Measurements from ENCODE around the gene ITGA11.
A peak's percentile ranks its signal among the peaks of the same experiment; 100 is the strongest.

ITGA11 gene

GRCh38 chr15:68303134-68303533, 128.8 kb downstream of the ITGA11 start:
- peaks cover 60% of the 10 kb centered on the region for H3K36me3 Mint-ChIP-seq (ENCODE audit: low read depth)
- no peaks in the 10 kb centered on the region for H3K27me3 Mint-ChIP-seq
- intact Hi-C loops (cut with micrococcal nuclease) = loop anchor here (10.0 kb wide), 1 partner anchor 252 kb away; no protein-coding TSS in a partner anchor
- H3K27ac Mint-ChIP-seq = no peak overlapping the region
- H3K4me1 Mint-ChIP-seq (ENCODE audit: low read depth) = peaks cover 67% of the 10 kb centered on the region
- H3K9me3 Mint-ChIP-seq = no peaks in the 10 kb centered on the region
- no peak overlapping the region for H3K4me3 Mint-ChIP-seq

- Mint-ChIP-seq H3K9me3 (no peaks in the 10 kb centered on the region), H3K4me3 (no peak overlapping the region), H3K4me1 (ENCODE audit: low read depth) (peaks cover 63% of the 10 kb centered on the region), H3K36me3 (ENCODE audit: low read depth) (peaks cover 64% of the 10 kb centered on the region), H3K27me3 (no peaks in the 10 kb centered on the region), H3K27ac (no peak overlapping the region)
- intact Hi-C loops (cut with micrococcal nuclease) = loop anchor here (10.0 kb wide), 1 partner anchor 252 kb away; no protein-coding TSS in a partner anchor
Observed at GRCh38 chr15:68302729-68303128, 129.2 kb downstream of the ITGA11 start.

- Mint-ChIP-seq H3K4me1 (ENCODE audit: low read depth) (peaks cover 49% of the 10 kb centered on the region), H3K27me3 (no peaks in the 10 kb centered on the region), H3K4me3 (no peak overlapping the region), H3K36me3 (ENCODE audit: low read depth) (peaks cover 71% of the 10 kb centered on the region), H3K27ac (peak overlapping the region; percentile 40), H3K9me3 (no peaks in the 10 kb centered on the region)
- intact Hi-C loops (cut with micrococcal nuclease) = loop anchor here (10.0 kb wide), 1 partner anchor 254 kb away; no protein-coding TSS in a partner anchor
Observed at GRCh38 chr15:68301301-68301700, 130.7 kb downstream of the ITGA11 start.

GRCh38 chr15:68300115-68300940, 131.6 kb downstream of the ITGA11 start:
- Mint-ChIP-seq H3K36me3 (ENCODE audit: low read depth) (peaks cover 69% of the 10 kb centered on the region), H3K27ac (peak overlapping the region; percentile 40), H3K4me3 (no peak overlapping the region), H3K9me3 (no peaks in the 10 kb centered on the region), H3K27me3 (no peaks in the 10 kb centered on the region), H3K4me1 (ENCODE audit: low read depth) (peaks cover 48% of the 10 kb centered on the region)
- intact Hi-C loops (cut with micrococcal nuclease) = loop anchor here (10.0 kb wide), 1 partner anchor 254 kb away; no protein-coding TSS in a partner anchor

GRCh38 chr15:68299436-68299835, 132.5 kb downstream of the ITGA11 start:
- Mint-ChIP-seq H3K4me1 (ENCODE audit: low read depth) (peaks cover 47% of the 10 kb centered on the region), H3K36me3 (ENCODE audit: low read depth) (peaks cover 60% of the 10 kb centered on the region), H3K27ac (peak overlapping the region; percentile 50), H3K27me3 (no peaks in the 10 kb centered on the region), H3K9me3 (no peaks in the 10 kb centered on the region), H3K4me3 (no peak overlapping the region)
- intact Hi-C loops (cut with micrococcal nuclease) = no loop called here

- intact Hi-C loops (cut with micrococcal nuclease) = no loop called here
- Mint-ChIP-seq H3K27me3 (no peaks in the 10 kb centered on the region), H3K9me3 (no peaks in the 10 kb centered on the region), H3K4me1 (ENCODE audit: low read depth) (peaks cover 43% of the 10 kb centered on the region), H3K27ac (peak overlapping the region; percentile 50), H3K4me3 (no peak overlapping the region), H3K36me3 (ENCODE audit: low read depth) (peaks cover 60% of the 10 kb centered on the region)
Observed at GRCh38 chr15:68298882-68299381, 133.0 kb downstream of the ITGA11 start.

GRCh38 chr15:68298336-68298735, 133.6 kb downstream of the ITGA11 start:
- Mint-ChIP-seq H3K27me3 (no peaks in the 10 kb centered on the region), H3K36me3 (ENCODE audit: low read depth) (peaks cover 60% of the 10 kb centered on the region), H3K4me1 (ENCODE audit: low read depth) (peaks cover 41% of the 10 kb centered on the region), H3K27ac (peak overlapping the region; percentile 50), H3K9me3 (no peaks in the 10 kb centered on the region), H3K4me3 (no peak overlapping the region)
- intact Hi-C loops (cut with micrococcal nuclease) = no loop called here

- H3K4me3 Mint-ChIP-seq = no peak overlapping the region
- no peaks in the 10 kb centered on the region for H3K27me3 Mint-ChIP-seq
- peaks cover 61% of the 10 kb centered on the region for H3K36me3 Mint-ChIP-seq (ENCODE audit: low read depth)
- H3K9me3 Mint-ChIP-seq = no peaks in the 10 kb centered on the region
- H3K27ac Mint-ChIP-seq = no peak overlapping the region
- intact Hi-C loops (cut with micrococcal nuclease) = no loop called here
- H3K4me1 Mint-ChIP-seq (ENCODE audit: low read depth) = peaks cover 29% of the 10 kb centered on the region
Observed at GRCh38 chr15:68295014-68295805, 136.8 kb downstream of the ITGA11 start.

GRCh38 chr15:68292967-68293366, 139.0 kb downstream of the ITGA11 start:
- intact Hi-C loops (cut with micrococcal nuclease) = no loop called here
- Mint-ChIP-seq H3K27me3 (no peaks in the 10 kb centered on the region), H3K4me3 (no peak overlapping the region), H3K27ac (no peak overlapping the region), H3K4me1 (ENCODE audit: low read depth) (peaks cover 14% of the 10 kb centered on the region), H3K9me3 (no peaks in the 10 kb centered on the region), H3K36me3 (ENCODE audit: low read depth) (peaks cover 75% of the 10 kb centered on the region)

GRCh38 chr15:68292157-68292781, 139.7 kb downstream of the ITGA11 start:
- Mint-ChIP-seq H3K36me3 (ENCODE audit: low read depth) (peaks cover 75% of the 10 kb centered on the region), H3K4me1 (ENCODE audit: low read depth) (peaks cover 14% of the 10 kb centered on the region), H3K4me3 (no peak overlapping the region), H3K27me3 (no peaks in the 10 kb centered on the region), H3K9me3 (no peaks in the 10 kb centered on the region), H3K27ac (no peak overlapping the region)
- intact Hi-C loops (cut with micrococcal nuclease) = no loop called here

GRCh38 chr15:68290715-68291114, 141.2 kb downstream of the ITGA11 start:
- Mint-ChIP-seq H3K36me3 (ENCODE audit: low read depth) (peaks cover 79% of the 10 kb centered on the region), H3K4me1 (ENCODE audit: low read depth) (peaks cover 23% of the 10 kb centered on the region), H3K9me3 (no peaks in the 10 kb centered on the region), H3K27me3 (no peaks in the 10 kb centered on the region), H3K4me3 (no peak overlapping the region), H3K27ac (no peak overlapping the region)
- intact Hi-C loops (cut with micrococcal nuclease) = no loop called here

- H3K4me3 Mint-ChIP-seq = no peak overlapping the region
- no peaks in the 10 kb centered on the region for H3K27me3 Mint-ChIP-seq
- no peaks in the 10 kb centered on the region for H3K9me3 Mint-ChIP-seq
- intact Hi-C loops (cut with micrococcal nuclease) = no loop called here
- H3K4me1 Mint-ChIP-seq (ENCODE audit: low read depth) = peaks cover 23% of the 10 kb centered on the region
- no peak overlapping the region for H3K27ac Mint-ChIP-seq
- H3K36me3 Mint-ChIP-seq (ENCODE audit: low read depth) = peaks cover 88% of the 10 kb centered on the region
Observed at GRCh38 chr15:68289621-68290352, 142.2 kb downstream of the ITGA11 start.

- intact Hi-C loops (cut with micrococcal nuclease) = no loop called here
- Mint-ChIP-seq H3K9me3 (no peaks in the 10 kb centered on the region), H3K4me1 (ENCODE audit: low read depth) (peaks cover 28% of the 10 kb centered on the region), H3K27me3 (no peaks in the 10 kb centered on the region), H3K4me3 (no peak overlapping the region), H3K27ac (no peak overlapping the region), H3K36me3 (ENCODE audit: low read depth) (peaks cover 89% of the 10 kb centered on the region)
Observed at GRCh38 chr15:68289057-68289456, 142.9 kb downstream of the ITGA11 start.
